ENCODE measurements around the gene TBC1D22A.
"Not testable (repeated sequence)": the region's sequence is repeated elsewhere in the genome, so short reads cannot be mapped to it uniquely, and the experiment has no call there.

TBC1D22A gene

GRCh38 chr22:46775850-46776826, 13.7 kb downstream of the TBC1D22A start:
- no peak for DNase-seq

- no peak for DNase-seq
Observed at GRCh38 chr22:46776876-46777608, 14.6 kb downstream of the TBC1D22A start.

GRCh38 chr22:46777609-46777970, 15.1 kb downstream of the TBC1D22A start:
- no peak for DNase-seq

GRCh38 chr22:46779023-46779422, 16.6 kb downstream of the TBC1D22A start:
- DNase-seq = no peak

GRCh38 chr22:46779651-46780050, 17.2 kb downstream of the TBC1D22A start:
- no peak for DNase-seq

GRCh38 chr22:46780453-46780852, 18.0 kb downstream of the TBC1D22A start:
- DNase-seq = no peak

- no peak for DNase-seq
Observed at GRCh38 chr22:46781291-46781690, 18.8 kb downstream of the TBC1D22A start.

- not testable (repeated sequence) for DNase-seq
Observed at GRCh38 chr22:46782200-46782599, 19.8 kb downstream of the TBC1D22A start.

GRCh38 chr22:46783721-46784120, 21.3 kb downstream of the TBC1D22A start:
- DNase-seq = no peak

- DNase-seq = no peak
Observed at GRCh38 chr22:46788441-46789172, 26.2 kb downstream of the TBC1D22A start.

- no peak for DNase-seq
Observed at GRCh38 chr22:46789992-46790391, 27.5 kb downstream of the TBC1D22A start.

- DNase-seq = no peak
Observed at GRCh38 chr22:46791201-46791731, 28.8 kb downstream of the TBC1D22A start.

- no peak for DNase-seq
Observed at GRCh38 chr22:46792061-46792796, 29.8 kb downstream of the TBC1D22A start.

GRCh38 chr22:46792841-46793261, 30.4 kb downstream of the TBC1D22A start:
- DNase-seq = no peak

GRCh38 chr22:46793497-46793896, 31.0 kb downstream of the TBC1D22A start:
- DNase-seq = no peak

GRCh38 chr22:46794067-46794466, 31.6 kb downstream of the TBC1D22A start:
- no peak for DNase-seq

- no peak for DNase-seq
Observed at GRCh38 chr22:46794491-46794890, 32.0 kb downstream of the TBC1D22A start.

- no peak for DNase-seq
Observed at GRCh38 chr22:46795140-46795539, 32.7 kb downstream of the TBC1D22A start.

GRCh38 chr22:46795845-46796565, 33.6 kb downstream of the TBC1D22A start:
- DNase-seq = no peak

- no peak for DNase-seq
Observed at GRCh38 chr22:46796566-46797195, 34.2 kb downstream of the TBC1D22A start.

GRCh38 chr22:46797355-46797754, 34.9 kb downstream of the TBC1D22A start:
- DNase-seq = no peak

Data from cortex of kidney (tissue), 1 donor.